Kasumi-1 (cell line): Measurements from ENCODE around the gene CHRNB4.
"Not testable (repeated sequence)": the region's sequence is repeated elsewhere in the genome, so short reads cannot be mapped to it uniquely, and the experiment has no call there.

Source experiments
- DNase-seq, 2 experiments: peaks; one replicate each; lab custom pipeline; 2025; lab: John Stamatoyannopoulos, UW

Gene CHRNB4

DNA sequence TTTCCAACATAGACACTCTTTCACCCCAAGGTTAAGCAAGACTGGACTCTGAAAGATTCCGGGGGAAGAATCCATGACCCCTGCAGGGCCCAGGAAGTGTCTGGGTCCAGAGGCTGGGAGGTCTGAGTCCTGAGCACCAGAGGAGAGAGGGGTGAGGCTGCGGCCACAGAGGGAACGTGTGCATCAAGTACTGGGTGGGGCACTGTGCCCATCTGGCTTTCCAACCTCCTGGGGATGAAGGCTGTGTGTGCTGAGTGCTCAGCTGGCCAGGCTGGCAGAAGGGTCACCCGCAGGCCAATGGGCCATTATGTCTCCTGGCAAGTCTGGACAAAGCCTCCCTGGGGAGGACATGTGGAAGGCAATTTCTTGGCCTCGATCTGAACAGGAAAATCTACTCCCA is 23.5 kb downstream of the CHRNB4 start:
- no peak for DNase-seq

DNA sequence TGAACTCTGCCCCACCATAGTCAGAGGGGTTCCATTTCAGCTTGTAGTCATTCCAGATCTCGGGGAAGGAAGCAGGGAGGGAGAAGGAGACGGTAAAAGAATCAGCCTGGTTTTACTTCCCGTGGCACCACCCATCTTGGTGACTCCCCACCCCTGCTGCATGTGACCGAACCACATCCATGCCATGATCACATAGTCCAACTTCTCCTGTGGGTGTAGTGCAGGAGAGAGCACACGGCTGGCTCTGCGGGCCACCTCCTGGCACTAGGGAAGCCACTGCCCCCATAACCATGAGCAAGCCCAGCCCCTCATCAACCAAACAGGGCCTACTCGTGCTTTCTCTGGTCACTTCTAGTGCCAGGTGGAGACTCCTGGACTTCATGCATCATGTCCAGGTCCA is 23.9 kb downstream of the CHRNB4 start:
- DNase-seq, result no peak

DNA sequence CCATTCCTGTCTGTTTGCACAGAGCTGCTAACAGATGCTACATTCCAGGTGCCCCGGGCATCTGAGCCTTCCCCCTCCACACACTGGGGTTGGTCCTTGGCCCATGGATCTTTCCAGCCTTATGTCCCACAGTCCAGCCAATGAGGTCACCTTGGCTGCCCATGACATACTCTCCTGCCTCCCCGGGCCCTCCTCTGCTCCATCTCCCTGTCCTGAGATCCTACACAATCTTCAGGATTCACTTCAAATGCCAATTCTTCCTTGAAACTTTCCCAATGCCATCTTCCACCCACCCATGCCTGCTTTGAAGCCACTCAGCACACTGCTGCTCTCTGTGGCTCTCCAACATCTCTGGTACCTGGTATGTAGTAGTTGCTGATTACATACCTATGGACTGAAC is 24.5 kb downstream of the CHRNB4 start:
- no peak for DNase-seq

DNA sequence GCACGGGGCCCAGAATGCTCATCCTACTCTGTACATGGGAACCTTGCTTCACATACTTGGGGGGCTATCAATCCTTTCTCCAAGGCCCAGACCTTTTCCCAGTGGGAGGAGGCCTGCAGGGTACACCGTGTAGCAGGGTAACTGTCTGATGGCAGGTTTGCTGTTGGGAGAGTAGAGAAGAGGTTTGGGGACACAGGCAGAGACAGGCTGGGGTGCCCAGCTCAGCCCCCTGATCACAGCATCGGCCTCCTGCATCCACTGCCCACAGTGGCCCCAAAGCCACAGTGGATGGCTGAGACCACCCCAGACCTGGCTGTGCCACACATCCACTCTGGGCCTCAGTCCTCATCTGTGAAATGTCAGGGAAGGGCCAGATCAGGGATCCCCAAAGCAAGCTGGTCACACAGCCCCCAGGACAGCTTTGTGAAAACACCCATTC is 25.8 kb downstream of the CHRNB4 start:
- DNase-seq, result no peak

DNA sequence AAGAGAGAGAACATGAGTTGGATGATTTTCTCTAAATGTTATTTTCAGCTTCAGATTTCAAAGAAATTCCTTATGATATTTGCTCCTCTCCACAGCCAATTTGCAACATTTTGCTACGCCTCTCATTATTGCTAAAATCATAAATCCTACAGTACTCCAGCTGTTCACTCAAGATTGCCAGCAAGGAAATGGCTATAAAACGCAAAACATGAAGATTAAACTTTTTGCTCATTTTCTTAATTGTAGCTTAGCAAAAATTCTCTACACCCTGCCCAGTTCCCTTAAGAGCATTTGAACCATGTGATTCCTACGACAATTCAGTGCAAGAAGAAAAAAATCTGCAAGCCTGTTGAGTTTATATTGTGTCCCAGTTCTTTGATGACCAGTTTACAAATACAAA is 27.0 kb downstream of the CHRNB4 start:
- DNase-seq, result no peak

DNA sequence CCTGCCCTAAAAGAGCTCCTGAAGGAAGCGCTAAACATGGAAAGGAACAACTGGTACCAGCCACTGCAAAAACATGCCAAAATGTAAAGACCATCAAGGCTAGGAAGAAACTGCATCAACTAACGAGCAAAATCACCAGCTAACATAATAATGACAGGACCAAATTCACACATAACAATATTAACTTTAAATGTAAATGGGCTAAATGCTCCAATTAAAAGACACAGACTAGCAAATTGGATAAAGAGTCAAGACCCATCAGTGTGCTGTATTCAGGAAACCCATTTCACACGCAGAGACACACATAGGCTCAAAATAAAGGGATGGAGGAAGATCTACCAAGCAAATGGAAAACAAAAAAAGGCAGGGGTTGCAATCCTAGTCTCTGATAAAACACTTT is 31.5 kb downstream of the CHRNB4 start:
- not testable (repeated sequence) for DNase-seq

DNA sequence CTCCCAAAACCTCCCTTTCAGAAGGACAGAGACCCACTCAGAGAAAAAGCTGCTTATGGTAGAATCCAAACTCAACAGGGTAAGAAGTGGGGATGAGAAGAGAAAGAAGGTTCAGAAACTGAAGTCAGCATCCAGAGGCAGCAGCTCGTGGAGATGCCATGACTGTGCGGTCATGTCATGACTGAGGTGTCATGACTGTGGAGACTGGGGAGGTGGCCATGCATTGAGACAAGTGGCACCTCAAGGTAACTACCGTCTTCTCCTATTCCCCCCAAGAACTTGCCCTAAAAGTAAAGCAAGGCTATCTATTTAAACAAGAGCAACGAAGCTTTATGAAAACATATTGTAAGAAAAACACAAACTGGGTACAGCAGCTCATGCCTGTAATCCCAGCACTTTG is 35.3 kb downstream of the CHRNB4 start:
- no peak for DNase-seq

DNA sequence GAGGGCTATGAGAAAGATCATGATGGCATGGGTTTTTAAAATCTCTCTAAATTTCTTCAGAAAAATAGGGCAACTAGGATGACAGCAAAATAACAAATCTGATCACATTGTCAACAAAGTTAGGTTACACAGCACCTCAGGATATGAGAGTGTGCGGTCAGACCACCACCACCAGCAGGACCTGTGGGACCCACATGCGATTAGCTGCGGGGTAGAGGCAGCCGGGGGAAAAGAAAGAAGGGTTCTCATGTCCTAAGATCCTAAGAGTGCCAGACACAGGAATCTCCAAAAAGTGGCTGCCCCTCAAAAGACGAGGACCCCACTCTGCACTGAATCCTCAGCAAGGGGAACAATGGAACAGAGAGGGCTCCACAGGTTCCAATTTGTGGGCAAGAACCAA is 35.8 kb downstream of the CHRNB4 start:
- DNase-seq, result no peak

DNA sequence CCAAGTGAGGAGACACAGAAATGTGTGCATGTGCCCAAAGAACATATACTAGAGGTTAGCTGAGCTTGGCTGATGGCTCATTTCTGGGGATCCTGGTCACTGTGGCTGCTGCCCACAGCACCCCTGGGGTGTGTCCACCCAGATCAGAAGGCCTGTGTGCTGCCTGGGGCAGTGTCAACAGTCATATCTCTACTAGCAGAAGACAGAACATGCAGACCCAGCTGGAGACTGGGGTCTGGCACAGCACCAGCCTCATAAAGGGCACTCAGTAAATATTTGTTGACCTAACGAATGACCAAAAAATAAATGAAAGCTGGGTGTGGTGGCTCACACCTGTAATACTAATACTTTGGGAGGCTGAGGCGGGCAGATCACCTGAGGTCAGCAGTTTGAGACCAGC is 36.6 kb downstream of the CHRNB4 start:
- no peak for DNase-seq

DNA sequence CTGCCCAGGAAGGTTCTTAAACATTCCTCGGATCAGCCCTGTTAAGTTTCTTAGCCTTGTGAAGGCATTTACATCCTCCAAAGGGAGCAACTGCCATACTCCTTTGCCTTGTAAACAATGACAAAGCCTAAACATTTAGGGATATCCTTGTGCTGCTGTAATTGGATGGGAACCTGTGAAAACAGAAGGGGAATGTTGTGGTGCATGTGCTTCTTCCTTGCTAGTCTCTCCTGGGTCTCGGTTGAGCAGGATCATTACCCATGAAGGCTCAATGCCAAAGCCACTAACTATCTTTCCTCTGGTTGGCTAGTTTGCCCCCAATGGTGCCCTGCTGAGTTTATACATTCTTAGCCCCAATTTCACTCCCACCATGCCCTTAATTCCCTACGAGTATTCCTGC is 37.5 kb downstream of the CHRNB4 start:
- DNase-seq, result no peak

DNA sequence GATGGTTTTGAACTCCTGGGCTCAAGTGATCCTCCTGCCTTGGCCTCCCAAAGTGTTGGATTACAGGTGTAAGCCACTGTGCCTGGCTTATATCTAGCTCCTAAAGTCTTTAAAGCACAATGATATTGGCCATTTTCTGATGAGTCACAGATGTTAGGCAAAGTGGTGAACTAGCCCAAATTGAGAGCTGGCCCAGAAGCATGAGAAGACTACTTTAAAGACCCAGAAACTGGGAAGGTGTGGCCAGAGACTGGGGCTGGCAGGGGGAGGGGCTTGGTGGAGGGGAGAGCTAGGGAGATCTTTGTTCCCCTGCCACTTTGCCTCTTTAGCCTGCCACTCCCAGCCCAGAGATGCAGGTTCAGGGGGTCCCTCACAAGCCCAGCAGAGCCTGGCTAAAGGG is 41.8 kb downstream of the CHRNB4 start:
- DNase-seq, result no peak

DNA sequence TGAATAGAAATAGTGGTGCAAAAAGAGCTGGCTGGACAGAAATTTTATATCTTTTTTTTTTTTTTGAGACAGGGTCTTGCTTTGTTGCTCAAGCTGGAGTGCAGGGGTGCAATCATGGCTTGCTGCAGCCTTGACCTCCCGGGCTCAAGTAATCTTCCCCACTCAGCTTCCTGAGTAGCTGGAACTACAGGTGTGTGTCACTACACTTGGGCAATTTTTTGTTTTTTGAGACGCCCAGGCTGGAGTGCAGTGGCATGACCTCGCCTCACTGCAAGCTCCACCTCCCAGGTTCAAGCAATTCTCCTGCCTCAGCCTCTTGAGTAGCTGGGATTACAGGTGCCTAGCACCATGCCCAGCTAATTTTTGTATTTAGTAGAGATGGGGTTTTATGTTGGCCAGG is 42.7 kb downstream of the CHRNB4 start:
- no peak for DNase-seq

DNA sequence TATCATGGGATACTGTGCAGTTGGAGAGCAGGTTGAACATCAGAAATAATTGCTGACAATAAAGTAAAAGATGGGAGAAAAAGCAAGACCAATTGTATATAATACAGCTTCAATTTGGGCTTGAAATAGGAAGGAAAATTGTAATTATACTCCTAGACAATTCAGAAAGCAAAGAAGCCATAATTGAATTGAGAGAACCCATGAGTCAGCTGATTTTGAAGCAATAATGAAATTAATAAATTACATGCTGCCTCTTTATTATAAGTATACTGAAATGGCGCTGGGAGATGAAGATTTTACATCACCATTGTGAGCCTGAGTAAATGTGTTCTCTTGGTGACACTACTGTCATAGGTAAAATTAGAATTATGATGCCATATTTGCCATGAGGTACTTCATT is 43.4 kb downstream of the CHRNB4 start:
- no peak for DNase-seq

DNA sequence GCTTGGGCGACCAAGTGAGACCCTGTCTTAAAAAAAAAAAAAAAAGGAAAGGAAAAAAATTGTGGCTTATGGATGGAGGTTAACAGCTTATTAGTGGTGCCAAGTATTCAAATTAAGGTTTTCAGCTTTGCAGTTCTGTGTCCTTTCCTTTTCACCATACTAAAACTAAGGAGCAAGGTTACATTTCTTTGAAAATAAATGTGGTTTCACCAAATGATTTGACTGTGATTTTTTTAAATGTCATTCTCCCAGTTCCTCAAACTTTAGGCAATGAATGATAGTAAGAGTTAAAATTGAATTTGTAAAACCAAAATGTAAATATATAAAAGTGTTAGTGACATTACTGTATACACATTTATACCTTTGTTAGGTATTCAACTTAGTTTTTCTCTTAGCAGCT is 66.1 kb downstream of the CHRNB4 start:
- DNase-seq, result no peak
